SK-N-SH treated with all-trans-retinoic acid at 6 μM for 48 hours (cell line): ENCODE results near the gene DSCAM.

Source experiments
- ATAC-seq: fragments of 200-7000 bp; cut with Tn5 transposase; 3 replicates; pipeline ENCODE4 v1.9.1; 2020; ENCODE audit warnings: mild to moderate bottlenecking, moderate library complexity
- ARNTL ChIP-seq: fragments of 450-650 bp; formaldehyde crosslinking; IDR thresholded peaks from 2 replicates; pipeline ENCODE4 v1.5.0; 2020; ENCODE audit warnings: low read depth, mild to moderate bottlenecking, moderate library complexity, borderline replicate concordance
- BACH2 ChIP-seq: fragments of 250-450 bp; sonication (Bioruptor Pico); IDR thresholded peaks from 2 replicates; pipeline ENCODE4 v1.9.0; 2021; ENCODE audit warnings: mild to moderate bottlenecking, borderline replicate concordance
- CREB5 ChIP-seq: fragments of 250-450 bp; sonication (Bioruptor Pico); IDR thresholded peaks from 2 replicates; pipeline ENCODE4 v1.5.1; 2020; ENCODE audit warnings: low read depth, mild to moderate bottlenecking, moderate library complexity
- CSDC2 ChIP-seq: fragments of 250-450 bp; sonication (Bioruptor Pico); IDR thresholded peaks from 2 replicates; pipeline ENCODE4 v1.5.0; 2020; ENCODE audit warnings: mild to moderate bottlenecking, moderate library complexity
- CSRNP3 ChIP-seq: fragments of 250-450 bp; sonication (Bioruptor Pico); IDR thresholded peaks from 2 replicates; pipeline ENCODE4 v1.5.1; 2021; ENCODE audit warnings: mild to moderate bottlenecking, moderate library complexity
- ESRRG ChIP-seq: fragments of 250-450 bp; sonication (Bioruptor Pico); IDR thresholded peaks from 2 replicates; pipeline ENCODE4 v1.6.1; 2021; ENCODE audit warnings: mild to moderate bottlenecking
- GLIS3 ChIP-seq: fragments of 250-450 bp; sonication (Bioruptor Pico); IDR thresholded peaks from 2 replicates; pipeline ENCODE4 v1.5.0; 2020; ENCODE audit warnings: mild to moderate bottlenecking, moderate library complexity
- ISL1 ChIP-seq: fragments of 250-450 bp; sonication (Bioruptor Pico); IDR thresholded peaks from 2 replicates; pipeline ENCODE4 v2.1.2; 2022; ENCODE audit warnings: mild to moderate bottlenecking, moderate library complexity
- PATZ1 ChIP-seq: fragments of 250-450 bp; sonication (Bioruptor Pico); IDR thresholded peaks from 2 replicates; pipeline ENCODE4 v1.8.0; 2020; ENCODE audit warnings: mild to moderate bottlenecking, moderate library complexity, borderline replicate concordance
- POU6F1 ChIP-seq: fragments of 250-450 bp; sonication (Bioruptor Pico); IDR thresholded peaks from 2 replicates; pipeline ENCODE4 v1.8.0; 2021; ENCODE audit warnings: low read depth, mild to moderate bottlenecking, moderate library complexity, borderline replicate concordance
- PPARA ChIP-seq: fragments of 250-450 bp; sonication (Bioruptor Pico); IDR thresholded peaks from 2 replicates; pipeline ENCODE4 v1.5.0; 2020; ENCODE audit warnings: mild to moderate bottlenecking, borderline replicate concordance
- RARB ChIP-seq: fragments of 250-450 bp; sonication (Bioruptor Pico); IDR thresholded peaks from 2 replicates; pipeline ENCODE4 v1.8.0; 2021; ENCODE audit warnings: mild to moderate bottlenecking, moderate library complexity
- SNAI2 ChIP-seq: fragments of 250-450 bp; sonication (Bioruptor Pico); IDR thresholded peaks from 2 replicates; pipeline ENCODE4 v1.5.0; 2020; ENCODE audit warnings: mild to moderate bottlenecking, moderate library complexity
- TCF4 ChIP-seq: fragments of 250-450 bp; sonication (Bioruptor Pico); IDR thresholded peaks from 2 replicates; pipeline ENCODE4 v1.8.0; 2021; ENCODE audit warnings: mild to moderate bottlenecking, moderate library complexity, borderline replicate concordance
- TOX ChIP-seq: fragments of 250-450 bp; sonication (Bioruptor Pico); IDR thresholded peaks from 2 replicates; pipeline ENCODE4 v1.8.0; 2021; ENCODE audit warnings: mild to moderate bottlenecking, moderate library complexity, borderline replicate concordance
- TSHZ2 ChIP-seq: fragments of 250-450 bp; sonication (Bioruptor Pico); IDR thresholded peaks from 2 replicates; pipeline ENCODE4 v1.5.0; 2020; ENCODE audit warnings: mild to moderate bottlenecking, moderate library complexity
- ZC3H10 ChIP-seq: fragments of 250-450 bp; sonication (Bioruptor Pico); IDR thresholded peaks from 2 replicates; pipeline ENCODE4 v1.5.1; 2021; ENCODE audit warnings: mild to moderate bottlenecking, moderate library complexity
- ZFP3 ChIP-seq: fragments of 250-450 bp; sonication (Bioruptor Pico); IDR thresholded peaks from 2 replicates; pipeline ENCODE4 v1.5.0; 2020; ENCODE audit warnings: mild to moderate bottlenecking, moderate library complexity
- ZFP30 ChIP-seq: fragments of 450-650 bp; formaldehyde crosslinking; IDR thresholded peaks from 2 replicates; pipeline ENCODE4 v1.5.0; 2022; ENCODE audit warnings: mild to moderate bottlenecking, moderate library complexity
- ZNF565 ChIP-seq: fragments of 450-650 bp; formaldehyde crosslinking; conservative IDR thresholded peaks from 2 replicates; pipeline ENCODE4 v1.5.0; 2020; ENCODE audit warnings: low read depth, mild to moderate bottlenecking, moderate library complexity
- ZNF70 ChIP-seq: fragments of 450-650 bp; formaldehyde crosslinking; IDR thresholded peaks from 2 replicates; pipeline ENCODE4 v1.5.0; 2020; ENCODE audit warnings: mild to moderate bottlenecking, moderate library complexity
- ZNF8 ChIP-seq: fragments of 450-650 bp; formaldehyde crosslinking; IDR thresholded peaks from 2 replicates; pipeline ENCODE4 v1.5.0; 2020; ENCODE audit warnings: mild to moderate bottlenecking, moderate library complexity

The DSCAM gene

GRCh38 chr21:40002978-40003377 lies 844.0 kb downstream of the DSCAM start:
- no peak for ATAC-seq
- TF ChIP-seq ARNTL (no peak), ESRRG (CRISPR knock-in tag) (no peak), CSRNP3 (CRISPR knock-in tag) (no peak), ZFP30 (CRISPR knock-in tag) (no peak), TSHZ2 (CRISPR knock-in tag) (no peak), ISL1 (CRISPR knock-in tag) (no peak), ZNF70 (CRISPR knock-in tag) (no peak), POU6F1 (CRISPR knock-in tag) (no peak), ZFP3 (CRISPR knock-in tag) (no peak), BACH2 (CRISPR knock-in tag) (no peak), CSDC2 (CRISPR knock-in tag) (no peak), GLIS3 (no peak), ZNF8 (CRISPR knock-in tag) (no peak), TOX (no peak), RARB (CRISPR knock-in tag) (no peak), PPARA (CRISPR knock-in tag) (no peak), SNAI2 (CRISPR knock-in tag) (no peak), PATZ1 (CRISPR knock-in tag) (no peak)
- TF ChIP-seq, all 23 proteins: peak for 0

GRCh38 chr21:39984286-39984991 lies 862.5 kb downstream of the DSCAM start:
- TF ChIP-seq CREB5 (CRISPR knock-in tag) (no peak), ZFP30 (CRISPR knock-in tag) (no peak), PATZ1 (CRISPR knock-in tag) (no peak), ZNF70 (CRISPR knock-in tag) (no peak), PPARA (CRISPR knock-in tag) (no peak), ARNTL (no peak), BACH2 (CRISPR knock-in tag) (no peak), ISL1 (CRISPR knock-in tag) (no peak), TCF4 (CRISPR knock-in tag) (no peak), ZNF8 (CRISPR knock-in tag) (no peak), ZNF565 (CRISPR knock-in tag) (no peak), RARB (CRISPR knock-in tag) (no peak), ZC3H10 (no peak), ESRRG (CRISPR knock-in tag) (no peak)
- no peak for ATAC-seq
